A549 (cell line): ENCODE data around the gene NDUFA5.

ENCODE experiments used
- CHD2 ChIP-seq: fragments of 150-350 bp; IDR thresholded peaks from 2 replicates; pipeline ENCODE4 v1.6.1; 2014; ENCODE audit warnings: low read length; ENCODE audit not compliant: partially characterized antibody
- EP300 ChIP-seq, 2 experiments: fragments of >200 bp; sonication (Bioruptor Twin); formaldehyde crosslinking; IDR thresholded peaks; 2 replicates in 1 of 2; 3 replicates in 1 of 2; pipeline ENCODE4 v1.6.1; 2016 to 2017
- HEYL ChIP-seq: fragments of 250-450 bp; sonication (Bioruptor Pico); IDR thresholded peaks from 2 replicates; pipeline ENCODE4 v1.8.0; 2021; ENCODE audit warnings: mild to moderate bottlenecking, moderate library complexity
- MAZ ChIP-seq: fragments of 150-350 bp; IDR thresholded peaks from 2 replicates; pipeline ENCODE4 v1.6.1; 2014; ENCODE audit warnings: antibody characterized with exemption, low read depth, low read length, borderline replicate concordance
- MYC ChIP-seq: IDR thresholded peaks from 2 replicates; pipeline ENCODE4 v1.6.1; 2012; ENCODE audit warnings: mild to moderate bottlenecking, inconsistent platforms, low read length, improper control_type of control experiment, borderline replicate concordance
- NR3C1 ChIP-seq: fragments of >200 bp; sonication (Bioruptor Twin); formaldehyde crosslinking; IDR thresholded peaks from 3 replicates; pipeline ENCODE4 v1.6.1; 2017
- POLR2A ChIP-seq: IDR thresholded peaks from 2 replicates; pipeline ENCODE4 v1.6.1; 2012; ENCODE audit warnings: mild to moderate bottlenecking, low read length
- RAD21 ChIP-seq, 2 experiments: fragments of >200 bp in 1 of 2; sonication (Bioruptor Twin) in 1 of 2; formaldehyde crosslinking in 1 of 2; IDR thresholded peaks in 1 of 2; conservative IDR thresholded peaks in 1 of 2; 2 replicates in 1 of 2; 3 replicates in 1 of 2; pipeline ENCODE4 v1.6.1; 2012 to 2018; ENCODE audit warnings: inconsistent platforms in 1 of 2
- RFX5 ChIP-seq: fragments of 450-650 bp; IDR thresholded peaks from 2 replicates; pipeline ENCODE4 v1.7.1; 2014; ENCODE audit warnings: antibody characterized with exemption, mild to moderate bottlenecking, moderate library complexity
- RNF2 ChIP-seq: fragments of 200-600 bp; sonication (generic); IDR thresholded peaks from 2 replicates; pipeline ENCODE4 v1.6.1; 2016; ENCODE audit warnings: low read depth, mild to moderate bottlenecking, antibody characterized with exemption, moderate library complexity, borderline replicate concordance
- TF ChIP-seq, protein P1 (sequence below): fragments of >200 bp; sonication (Bioruptor Twin); formaldehyde crosslinking; IDR thresholded peaks from 3 replicates; pipeline ENCODE4 v1.5.1; 2016
- TF ChIP-seq, protein P2 (sequence below): fragments of 200-600 bp; sonication (generic); IDR thresholded peaks from 2 replicates; pipeline ENCODE4 v1.6.1; 2016; ENCODE audit warnings: antibody characterized with exemption, mild to moderate bottlenecking, moderate library complexity
- TF ChIP-seq, protein P3 (sequence below): fragments of 450-650 bp; IDR thresholded peaks from 2 replicates; pipeline ENCODE4 v1.6.1; 2014; ENCODE audit warnings: antibody characterized with exemption
- TF ChIP-seq, protein P4 (sequence below): IDR thresholded peaks from 2 replicates; pipeline ENCODE4 v1.6.1; 2012

DNA sequence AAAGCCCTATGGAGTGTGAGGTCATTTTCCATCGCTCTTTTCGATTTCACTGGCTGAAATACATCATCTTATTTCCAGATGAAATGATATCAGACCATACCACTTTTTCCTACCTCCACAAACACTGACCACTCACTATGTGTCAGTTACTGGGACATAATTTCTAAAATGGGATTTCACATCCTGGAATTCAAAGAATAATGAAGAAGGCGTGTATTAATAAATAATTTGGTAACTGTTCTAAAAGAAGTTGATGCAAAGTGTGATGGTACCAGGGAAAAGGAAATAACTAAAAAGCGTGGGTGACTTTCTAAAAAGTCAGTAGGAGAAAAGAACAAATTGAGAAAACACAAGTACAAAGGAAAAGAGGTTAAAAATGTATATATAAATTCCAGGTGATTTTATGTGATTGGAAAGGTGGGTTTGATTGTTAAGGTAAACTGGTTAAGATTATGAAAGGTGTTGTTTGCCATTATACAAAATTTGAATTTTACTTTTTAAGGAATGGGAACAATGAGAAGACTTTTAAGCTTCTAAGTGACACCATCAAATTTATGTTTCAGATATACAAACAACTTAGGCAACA lies 764 bp upstream of the NDUFA5 start:
- TF ChIP-seq, protein P1, sequence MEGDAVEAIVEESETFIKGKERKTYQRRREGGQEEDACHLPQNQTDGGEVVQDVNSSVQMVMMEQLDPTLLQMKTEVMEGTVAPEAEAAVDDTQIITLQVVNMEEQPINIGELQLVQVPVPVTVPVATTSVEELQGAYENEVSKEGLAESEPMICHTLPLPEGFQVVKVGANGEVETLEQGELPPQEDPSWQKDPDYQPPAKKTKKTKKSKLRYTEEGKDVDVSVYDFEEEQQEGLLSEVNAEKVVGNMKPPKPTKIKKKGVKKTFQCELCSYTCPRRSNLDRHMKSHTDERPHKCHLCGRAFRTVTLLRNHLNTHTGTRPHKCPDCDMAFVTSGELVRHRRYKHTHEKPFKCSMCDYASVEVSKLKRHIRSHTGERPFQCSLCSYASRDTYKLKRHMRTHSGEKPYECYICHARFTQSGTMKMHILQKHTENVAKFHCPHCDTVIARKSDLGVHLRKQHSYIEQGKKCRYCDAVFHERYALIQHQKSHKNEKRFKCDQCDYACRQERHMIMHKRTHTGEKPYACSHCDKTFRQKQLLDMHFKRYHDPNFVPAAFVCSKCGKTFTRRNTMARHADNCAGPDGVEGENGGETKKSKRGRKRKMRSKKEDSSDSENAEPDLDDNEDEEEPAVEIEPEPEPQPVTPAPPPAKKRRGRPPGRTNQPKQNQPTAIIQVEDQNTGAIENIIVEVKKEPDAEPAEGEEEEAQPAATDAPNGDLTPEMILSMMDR: no peak
- TF ChIP-seq MYC (no peak), POLR2A (no peak), EP300 (IDR thresholded peaks at IDR 0.05) (no peak), NR3C1 (no peak), HEYL (CRISPR knock-in tag) (no peak), RNF2 (no peak), MAZ (no peak), RFX5 (no peak), CHD2 (no peak), RAD21 (conservative IDR thresholded peaks at IDR 0.05 in 1 of 2, IDR thresholded peaks at IDR 0.05 in 1 of 2) (no peak)
- TF ChIP-seq, protein P2, sequence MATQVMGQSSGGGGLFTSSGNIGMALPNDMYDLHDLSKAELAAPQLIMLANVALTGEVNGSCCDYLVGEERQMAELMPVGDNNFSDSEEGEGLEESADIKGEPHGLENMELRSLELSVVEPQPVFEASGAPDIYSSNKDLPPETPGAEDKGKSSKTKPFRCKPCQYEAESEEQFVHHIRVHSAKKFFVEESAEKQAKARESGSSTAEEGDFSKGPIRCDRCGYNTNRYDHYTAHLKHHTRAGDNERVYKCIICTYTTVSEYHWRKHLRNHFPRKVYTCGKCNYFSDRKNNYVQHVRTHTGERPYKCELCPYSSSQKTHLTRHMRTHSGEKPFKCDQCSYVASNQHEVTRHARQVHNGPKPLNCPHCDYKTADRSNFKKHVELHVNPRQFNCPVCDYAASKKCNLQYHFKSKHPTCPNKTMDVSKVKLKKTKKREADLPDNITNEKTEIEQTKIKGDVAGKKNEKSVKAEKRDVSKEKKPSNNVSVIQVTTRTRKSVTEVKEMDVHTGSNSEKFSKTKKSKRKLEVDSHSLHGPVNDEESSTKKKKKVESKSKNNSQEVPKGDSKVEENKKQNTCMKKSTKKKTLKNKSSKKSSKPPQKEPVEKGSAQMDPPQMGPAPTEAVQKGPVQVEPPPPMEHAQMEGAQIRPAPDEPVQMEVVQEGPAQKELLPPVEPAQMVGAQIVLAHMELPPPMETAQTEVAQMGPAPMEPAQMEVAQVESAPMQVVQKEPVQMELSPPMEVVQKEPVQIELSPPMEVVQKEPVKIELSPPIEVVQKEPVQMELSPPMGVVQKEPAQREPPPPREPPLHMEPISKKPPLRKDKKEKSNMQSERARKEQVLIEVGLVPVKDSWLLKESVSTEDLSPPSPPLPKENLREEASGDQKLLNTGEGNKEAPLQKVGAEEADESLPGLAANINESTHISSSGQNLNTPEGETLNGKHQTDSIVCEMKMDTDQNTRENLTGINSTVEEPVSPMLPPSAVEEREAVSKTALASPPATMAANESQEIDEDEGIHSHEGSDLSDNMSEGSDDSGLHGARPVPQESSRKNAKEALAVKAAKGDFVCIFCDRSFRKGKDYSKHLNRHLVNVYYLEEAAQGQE: no peak
- TF ChIP-seq, protein P3, sequence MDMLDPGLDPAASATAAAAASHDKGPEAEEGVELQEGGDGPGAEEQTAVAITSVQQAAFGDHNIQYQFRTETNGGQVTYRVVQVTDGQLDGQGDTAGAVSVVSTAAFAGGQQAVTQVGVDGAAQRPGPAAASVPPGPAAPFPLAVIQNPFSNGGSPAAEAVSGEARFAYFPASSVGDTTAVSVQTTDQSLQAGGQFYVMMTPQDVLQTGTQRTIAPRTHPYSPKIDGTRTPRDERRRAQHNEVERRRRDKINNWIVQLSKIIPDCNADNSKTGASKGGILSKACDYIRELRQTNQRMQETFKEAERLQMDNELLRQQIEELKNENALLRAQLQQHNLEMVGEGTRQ: no peak
- TF ChIP-seq, protein P4, sequence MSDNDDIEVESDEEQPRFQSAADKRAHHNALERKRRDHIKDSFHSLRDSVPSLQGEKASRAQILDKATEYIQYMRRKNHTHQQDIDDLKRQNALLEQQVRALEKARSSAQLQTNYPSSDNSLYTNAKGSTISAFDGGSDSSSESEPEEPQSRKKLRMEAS: no peak
